LNCAP (cell line): Measurements from ENCODE around the gene DCC.

ENCODE experiments used
- TF ChIP-seq, protein P1 (sequence below): fragments of 450-650 bp; IDR thresholded peaks from 2 replicates; pipeline ENCODE4 v1.5.1; 2017; ENCODE audit warnings: mild to moderate bottlenecking

The DCC gene

DNA sequence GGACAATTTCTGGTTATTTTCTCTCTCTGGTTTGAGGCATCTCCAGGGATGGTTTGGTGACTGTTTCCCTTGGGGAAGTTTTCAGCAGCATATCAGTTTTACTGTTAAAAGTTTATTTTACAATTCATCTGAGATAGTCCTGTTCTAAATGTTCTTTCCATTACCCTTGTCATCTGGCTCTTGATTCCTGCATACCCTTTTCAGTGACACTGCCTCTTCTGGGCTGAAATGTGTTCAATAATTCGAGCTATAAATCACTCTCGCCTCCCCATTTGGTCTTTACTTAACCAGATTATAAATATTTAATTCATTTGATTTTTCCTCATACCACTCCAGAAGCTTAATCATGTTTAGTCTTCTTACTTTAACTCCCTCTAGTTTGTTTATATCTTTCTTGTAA, 9.5 kb downstream of the DCC start:
- TF ChIP-seq, protein P1, sequence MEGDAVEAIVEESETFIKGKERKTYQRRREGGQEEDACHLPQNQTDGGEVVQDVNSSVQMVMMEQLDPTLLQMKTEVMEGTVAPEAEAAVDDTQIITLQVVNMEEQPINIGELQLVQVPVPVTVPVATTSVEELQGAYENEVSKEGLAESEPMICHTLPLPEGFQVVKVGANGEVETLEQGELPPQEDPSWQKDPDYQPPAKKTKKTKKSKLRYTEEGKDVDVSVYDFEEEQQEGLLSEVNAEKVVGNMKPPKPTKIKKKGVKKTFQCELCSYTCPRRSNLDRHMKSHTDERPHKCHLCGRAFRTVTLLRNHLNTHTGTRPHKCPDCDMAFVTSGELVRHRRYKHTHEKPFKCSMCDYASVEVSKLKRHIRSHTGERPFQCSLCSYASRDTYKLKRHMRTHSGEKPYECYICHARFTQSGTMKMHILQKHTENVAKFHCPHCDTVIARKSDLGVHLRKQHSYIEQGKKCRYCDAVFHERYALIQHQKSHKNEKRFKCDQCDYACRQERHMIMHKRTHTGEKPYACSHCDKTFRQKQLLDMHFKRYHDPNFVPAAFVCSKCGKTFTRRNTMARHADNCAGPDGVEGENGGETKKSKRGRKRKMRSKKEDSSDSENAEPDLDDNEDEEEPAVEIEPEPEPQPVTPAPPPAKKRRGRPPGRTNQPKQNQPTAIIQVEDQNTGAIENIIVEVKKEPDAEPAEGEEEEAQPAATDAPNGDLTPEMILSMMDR = no peak

DNA sequence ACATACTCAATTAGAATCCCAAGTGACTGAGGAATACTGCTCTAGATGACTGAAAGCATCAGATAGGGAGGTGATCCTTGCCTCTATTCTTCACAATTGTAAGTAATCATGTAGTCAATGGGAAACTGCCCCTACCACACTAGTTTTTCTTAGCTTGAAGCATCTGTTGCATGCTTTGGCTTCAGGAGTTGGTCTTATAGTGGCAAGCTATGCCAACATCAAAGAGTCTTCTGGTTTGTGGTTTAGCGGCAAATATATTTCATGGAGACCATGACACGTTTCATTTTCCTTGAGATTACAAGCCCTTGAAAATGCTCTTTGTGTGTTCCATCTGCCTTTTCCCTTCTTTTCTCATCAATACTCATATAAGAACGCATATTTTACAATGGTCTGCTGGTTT, 12.9 kb downstream of the DCC start:
- TF ChIP-seq, protein P1 = no peak

DNA sequence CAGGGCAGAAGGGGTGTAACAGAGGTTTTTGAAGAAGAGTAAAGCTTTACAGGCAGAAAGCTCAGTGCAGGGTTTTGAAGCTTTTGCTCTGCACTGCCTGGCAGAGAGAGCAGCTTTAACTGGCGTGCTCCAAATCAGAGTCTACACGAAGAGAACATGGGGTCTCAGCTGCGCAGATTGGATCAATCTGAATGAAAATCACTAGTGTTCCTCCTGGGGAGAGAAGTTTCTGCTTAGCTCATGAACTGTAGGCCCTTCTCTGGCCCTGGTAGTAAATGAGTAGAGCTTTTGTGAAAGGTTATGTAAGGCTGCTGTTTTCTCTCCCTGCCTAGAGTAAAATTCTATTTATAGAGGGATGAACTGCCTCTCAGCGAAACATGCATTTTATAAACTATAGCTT, 13.6 kb downstream of the DCC start:
- TF ChIP-seq, protein P1 = no peak

DNA sequence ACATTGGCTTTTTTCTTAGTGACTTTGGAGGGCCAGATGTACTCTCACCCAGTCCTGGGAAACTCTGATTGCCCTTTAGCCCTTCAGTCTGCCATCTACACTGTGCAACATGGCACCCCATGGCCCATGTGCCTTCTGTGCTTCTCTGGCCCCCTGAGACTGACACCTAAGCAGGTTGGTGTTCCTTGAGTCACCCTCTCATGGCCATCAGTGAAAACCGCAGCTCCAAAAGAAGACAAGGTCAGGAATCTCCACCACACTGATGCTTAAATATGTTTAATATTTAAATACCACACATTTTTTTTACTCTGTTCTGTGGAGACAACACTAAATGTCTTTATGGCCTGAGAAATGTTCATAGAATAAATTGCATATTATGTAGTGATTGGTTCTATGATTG, 23.9 kb downstream of the DCC start:
- TF ChIP-seq, protein P1 = no peak

DNA sequence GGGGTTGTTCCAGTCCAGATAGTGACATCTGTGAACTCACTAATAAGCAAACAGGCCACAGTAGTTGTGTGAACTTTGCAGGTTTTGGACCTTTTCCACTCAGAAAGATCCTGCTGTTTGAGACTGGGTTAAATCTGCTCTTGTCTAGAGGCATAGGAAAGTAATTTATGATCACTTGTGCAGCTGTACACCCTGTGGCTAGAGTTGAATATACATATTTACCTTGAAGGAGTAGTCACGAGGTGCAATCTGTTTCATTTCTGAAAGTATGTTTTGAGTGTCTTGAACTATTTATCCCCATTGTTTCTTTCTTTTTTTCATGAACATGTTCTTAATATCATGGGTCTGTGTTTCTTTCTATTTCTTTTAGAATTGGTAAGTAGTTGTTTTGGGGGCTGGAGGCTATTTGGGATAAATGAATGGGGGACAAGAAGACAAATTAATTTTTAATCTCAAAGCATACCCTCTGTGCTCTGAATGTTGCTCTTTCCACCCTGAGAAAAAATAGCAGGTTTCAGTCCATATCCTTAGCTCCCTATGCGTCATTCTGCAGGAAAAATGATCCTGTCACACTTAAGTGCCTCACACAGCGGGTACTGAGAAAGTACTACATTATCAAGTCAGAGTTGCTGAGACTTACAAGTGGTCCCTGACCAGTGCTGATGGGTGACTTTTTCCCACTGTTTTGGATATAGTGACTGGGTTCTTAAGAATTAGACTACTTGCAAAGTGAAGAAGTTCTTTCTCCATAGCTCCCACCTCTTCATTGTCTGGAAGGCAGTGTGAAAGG, 28.2 kb downstream of the DCC start:
- TF ChIP-seq, protein P1 = no peak

DNA sequence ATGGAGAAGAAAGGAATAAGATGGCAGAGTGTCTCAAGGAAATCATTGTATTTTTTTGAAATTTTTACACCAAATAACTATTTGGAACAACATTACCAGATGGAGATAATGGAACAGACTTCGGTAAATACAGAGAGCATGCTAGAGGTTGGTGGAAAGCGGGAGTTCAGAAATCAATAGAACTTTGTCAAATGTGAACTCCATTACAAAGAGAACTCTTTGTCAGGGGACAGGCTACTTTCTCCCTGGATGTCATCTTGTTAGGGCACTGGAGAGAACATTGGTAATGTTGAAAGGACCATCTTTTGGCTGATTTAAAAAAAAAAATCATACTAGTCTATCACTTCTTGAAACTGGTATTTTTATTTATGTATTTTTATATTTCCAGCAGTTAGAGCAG, 30.8 kb downstream of the DCC start:
- TF ChIP-seq, protein P1 = no peak

DNA sequence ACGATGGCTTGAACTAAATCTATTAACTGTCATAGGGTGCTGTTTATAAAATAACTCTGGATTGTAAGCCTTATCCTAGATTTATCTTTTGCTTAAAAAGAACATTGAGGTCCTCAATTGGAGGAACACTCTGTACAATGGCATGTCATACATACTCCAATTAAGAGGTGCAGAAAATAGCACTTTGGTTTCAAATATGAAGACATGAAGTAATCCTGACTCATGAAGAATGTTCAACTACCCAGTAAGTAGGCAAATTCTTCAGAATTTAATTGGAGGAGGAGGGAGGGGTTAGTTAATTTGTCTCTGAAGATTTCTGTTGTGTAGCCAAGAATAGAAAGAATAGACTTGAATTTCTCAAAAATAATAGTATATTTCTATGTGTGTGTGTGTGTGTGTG, 36.1 kb downstream of the DCC start:
- TF ChIP-seq, protein P1 = no peak

DNA sequence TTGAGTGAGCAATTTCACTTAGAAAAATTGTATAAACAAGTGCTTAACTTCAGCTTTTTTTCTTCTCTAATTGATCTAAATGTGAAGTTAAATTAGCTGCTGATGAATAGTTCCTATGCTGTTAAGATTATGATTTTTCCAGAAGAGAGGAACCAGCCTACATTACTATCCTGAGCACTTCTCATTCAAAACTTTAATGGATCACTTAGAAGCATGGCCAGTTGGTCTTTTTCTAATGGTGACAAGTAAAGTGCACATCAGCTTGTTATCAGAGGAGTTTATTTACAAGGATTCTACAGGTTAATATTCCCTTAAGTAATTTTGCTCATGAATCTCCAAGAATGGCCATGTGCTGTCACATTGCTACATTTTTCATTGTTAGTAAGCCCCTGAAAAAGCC, 37.1 kb downstream of the DCC start:
- TF ChIP-seq, protein P1 = no peak
